ENCODE measurements around the gene S100G.

Gene S100G

DNA sequence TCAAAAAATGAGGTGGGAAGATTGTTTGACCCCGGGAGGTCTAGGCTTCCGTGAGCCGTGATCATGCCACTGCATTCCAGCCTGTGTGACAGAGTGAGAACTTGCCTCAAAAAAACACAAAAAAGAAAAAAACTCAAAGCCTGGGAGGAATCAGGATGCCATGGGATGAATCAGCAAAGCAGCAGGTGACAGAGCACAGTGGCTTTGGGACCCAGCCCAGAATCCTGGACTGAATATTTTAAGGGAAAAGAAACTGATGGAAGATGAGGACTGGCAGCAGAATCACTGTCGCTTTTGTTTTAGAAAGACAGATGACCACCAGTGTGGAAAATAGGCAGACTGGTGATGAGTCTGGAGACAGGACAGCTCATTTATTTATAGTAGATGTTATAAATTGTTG, 16.6 kb downstream of the S100G start:
- Histone ChIP-seq H3K4me1 (ENCODE audit: insufficient read depth, low read length) (no peaks in the 10 kb centered on the region), H3K36me3 (ENCODE audit: insufficient read depth, low read length) (peaks cover 65% of the 10 kb centered on the region), H3K27me3 (ENCODE audit: insufficient read depth, low read length) (no peaks in the 10 kb centered on the region), H3K27ac (ENCODE audit: low read depth, low read length) (no peak overlapping the region), H3K4me3 (ENCODE audit: low read length) (no peak overlapping the region), H3K9ac (ENCODE audit: low read depth, low read length) (no peak overlapping the region), H3K9me3 (ENCODE audit: insufficient read depth, low read depth, low read length) (no peaks in the 10 kb centered on the region)
- 89% methylated on average over 1 of the region's 4 CpGs for WGBS

DNA sequence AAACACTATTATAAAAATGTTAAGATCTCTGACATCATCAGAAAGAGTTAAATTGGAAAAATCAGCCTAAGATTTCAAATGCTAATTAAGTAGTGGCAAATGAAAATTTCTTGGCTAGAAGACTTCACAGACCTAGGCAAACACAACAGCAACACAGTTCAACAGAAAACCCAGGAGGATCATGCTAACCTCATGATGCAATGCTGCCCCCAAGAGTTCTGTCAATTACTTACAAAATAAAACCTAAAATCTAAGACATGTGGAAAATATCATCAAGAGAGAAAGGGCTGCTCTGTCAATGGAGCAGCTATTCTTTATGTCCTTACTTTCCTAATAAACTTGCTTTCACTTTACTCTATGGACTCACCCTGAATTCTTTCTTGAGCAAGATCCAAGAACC, 21.0 kb downstream of the S100G start:
- Histone ChIP-seq H3K27ac (ENCODE audit: low read depth, low read length) (no peak overlapping the region), H3K36me3 (ENCODE audit: insufficient read depth, low read length) (peaks cover 55% of the 10 kb centered on the region), H3K4me3 (ENCODE audit: low read length) (no peak overlapping the region)

DNA sequence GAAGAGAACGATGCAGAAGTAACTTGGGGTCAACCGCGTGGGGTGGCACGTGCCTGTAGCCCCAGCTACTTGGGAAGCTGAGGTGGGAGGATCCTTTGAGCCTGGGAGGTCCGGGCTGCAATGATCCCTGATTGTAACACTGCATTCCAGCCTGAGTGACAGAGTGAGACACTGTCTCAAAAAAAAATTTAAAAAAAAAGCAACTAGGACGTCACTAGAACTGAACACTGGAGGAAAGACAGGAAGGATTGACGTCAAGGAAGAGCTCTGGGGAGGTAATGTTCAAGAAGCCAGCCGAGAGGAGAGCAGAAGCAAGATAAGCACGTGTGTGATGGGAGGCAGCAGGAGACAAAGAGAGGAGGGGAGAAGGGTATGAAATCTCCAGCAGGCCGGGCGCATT, 28.7 kb downstream of the S100G start:
- 92% methylated on average over 11 of the region's 11 CpGs for WGBS
- Histone ChIP-seq H3K9ac (ENCODE audit: low read depth, low read length) (no peak overlapping the region), H3K4me1 (ENCODE audit: insufficient read depth, low read length) (no peaks in the 10 kb centered on the region), H3K36me3 (ENCODE audit: insufficient read depth, low read length) (peaks cover 69% of the 10 kb centered on the region), H3K9me3 (ENCODE audit: insufficient read depth, low read depth, low read length) (no peaks in the 10 kb centered on the region), H3K27ac (ENCODE audit: low read depth, low read length) (no peak overlapping the region), H3K4me3 (ENCODE audit: low read length) (no peak overlapping the region), H3K27me3 (ENCODE audit: insufficient read depth, low read length) (no peaks in the 10 kb centered on the region)

More for the DNA sequence above, 21.0 kb downstream of the S100G start:
- Histone ChIP-seq H3K9ac (ENCODE audit: low read depth, low read length) (no peak overlapping the region), H3K27me3 (ENCODE audit: insufficient read depth, low read length) (no peaks in the 10 kb centered on the region), H3K9me3 (ENCODE audit: insufficient read depth, low read depth, low read length) (no peaks in the 10 kb centered on the region), H3K4me1 (ENCODE audit: insufficient read depth, low read length) (no peaks in the 10 kb centered on the region)

DNA sequence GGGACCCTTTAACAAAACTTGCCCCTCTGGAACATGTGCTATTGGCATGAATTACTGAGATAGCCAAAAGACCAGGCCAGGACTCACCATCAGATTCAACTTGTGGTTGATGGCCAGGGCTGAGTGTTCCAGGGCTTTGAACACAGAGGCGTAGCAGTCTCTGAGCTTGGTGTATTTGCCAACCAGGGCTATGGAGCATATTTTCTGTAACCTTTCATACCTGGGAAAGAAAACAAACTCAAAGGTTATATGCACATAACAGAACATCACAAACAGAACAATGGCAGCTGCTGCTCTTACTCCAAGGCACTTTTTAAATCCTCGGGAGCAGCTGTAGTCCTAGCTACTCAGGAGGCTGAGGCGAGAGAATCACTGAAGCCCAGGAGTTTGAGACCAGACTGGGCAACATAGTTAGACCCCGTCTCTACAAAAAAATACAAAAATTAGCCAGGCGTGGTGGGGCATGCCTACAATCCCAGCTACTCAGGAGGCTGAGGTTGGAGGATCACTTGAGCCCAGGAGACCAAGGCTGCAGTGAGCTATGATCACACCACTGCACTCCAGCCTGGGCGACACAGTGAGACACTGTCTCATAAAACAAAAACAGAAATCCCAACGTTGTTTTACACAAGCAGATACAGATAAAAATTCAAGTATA, 33.2 kb downstream of the S100G start:
- no peak overlapping the region for H3K27ac ChIP-seq (ENCODE audit: low read depth, low read length)
- 93% methylated on average over 6 of the region's 7 CpGs for WGBS
- no peak overlapping the region for H3K4me3 ChIP-seq (ENCODE audit: low read length)
- peaks cover 72% of the 10 kb centered on the region for H3K36me3 ChIP-seq (ENCODE audit: insufficient read depth, low read length)
- H3K4me1 ChIP-seq (ENCODE audit: insufficient read depth, low read length): no peaks in the 10 kb centered on the region
- H3K27me3 ChIP-seq (ENCODE audit: insufficient read depth, low read length): no peaks in the 10 kb centered on the region
- no peak overlapping the region for H3K9ac ChIP-seq (ENCODE audit: low read depth, low read length)
- H3K9me3 ChIP-seq (ENCODE audit: insufficient read depth, low read depth, low read length): no peaks in the 10 kb centered on the region

DNA sequence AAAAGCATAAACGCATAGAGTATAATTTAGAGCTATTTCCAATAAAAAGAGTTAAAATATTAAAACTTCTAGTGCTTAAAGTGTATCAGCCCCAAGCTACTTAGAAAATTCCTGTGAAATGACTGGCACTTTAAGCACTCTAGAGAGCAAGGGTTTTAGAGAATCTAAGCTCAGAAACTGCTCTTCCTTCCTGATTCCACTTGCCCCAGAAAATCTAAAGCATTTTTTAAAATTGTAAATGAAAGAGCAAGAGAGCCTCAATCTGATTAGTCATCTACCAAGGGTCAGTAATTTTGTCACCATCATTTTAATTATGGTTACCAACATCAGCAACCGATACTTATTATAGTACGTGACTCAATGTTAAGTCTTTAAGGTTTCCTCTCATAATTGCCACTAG, 37.6 kb downstream of the S100G start:
- Histone ChIP-seq H3K4me1 (ENCODE audit: insufficient read depth, low read length) (no peaks in the 10 kb centered on the region), H3K27ac (ENCODE audit: low read depth, low read length) (no peak overlapping the region), H3K36me3 (ENCODE audit: insufficient read depth, low read length) (peaks cover 74% of the 10 kb centered on the region), H3K27me3 (ENCODE audit: insufficient read depth, low read length) (no peaks in the 10 kb centered on the region), H3K9me3 (ENCODE audit: insufficient read depth, low read depth, low read length) (no peaks in the 10 kb centered on the region), H3K9ac (ENCODE audit: low read depth, low read length) (no peak overlapping the region), H3K4me3 (ENCODE audit: low read length) (no peak overlapping the region)
- WGBS: 100% methylated on average over 2 of the region's 3 CpGs

DNA sequence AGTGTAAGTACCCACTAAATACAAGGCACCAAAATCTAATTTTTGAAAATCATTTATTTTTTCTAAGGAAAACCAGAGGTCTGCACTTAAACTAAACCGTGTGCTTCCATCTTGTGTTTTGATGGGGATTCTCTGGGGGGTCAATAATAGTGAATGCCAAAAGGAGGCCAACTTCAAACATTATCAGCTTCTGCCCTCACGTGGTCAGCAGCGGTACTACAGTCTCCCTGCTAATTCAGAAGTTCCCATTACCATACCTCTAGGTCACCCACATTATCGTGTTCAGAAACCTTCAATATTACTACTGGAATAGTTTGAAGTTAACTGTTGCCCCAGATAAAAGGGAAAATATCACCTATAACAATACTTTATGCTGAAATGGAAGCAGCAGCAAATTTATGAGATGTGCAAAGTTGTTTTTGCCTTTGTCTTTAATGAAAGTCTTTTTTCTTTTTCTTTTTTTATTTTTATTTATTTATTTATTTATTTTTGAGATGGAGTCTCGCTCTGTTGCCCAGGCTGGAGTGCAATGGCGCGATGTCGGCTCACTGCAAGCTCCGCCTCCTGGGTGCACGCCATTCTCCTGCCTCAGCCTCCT, 45.2 kb downstream of the S100G start:
- 62% methylated on average over 9 of the region's 10 CpGs for WGBS

DNA sequence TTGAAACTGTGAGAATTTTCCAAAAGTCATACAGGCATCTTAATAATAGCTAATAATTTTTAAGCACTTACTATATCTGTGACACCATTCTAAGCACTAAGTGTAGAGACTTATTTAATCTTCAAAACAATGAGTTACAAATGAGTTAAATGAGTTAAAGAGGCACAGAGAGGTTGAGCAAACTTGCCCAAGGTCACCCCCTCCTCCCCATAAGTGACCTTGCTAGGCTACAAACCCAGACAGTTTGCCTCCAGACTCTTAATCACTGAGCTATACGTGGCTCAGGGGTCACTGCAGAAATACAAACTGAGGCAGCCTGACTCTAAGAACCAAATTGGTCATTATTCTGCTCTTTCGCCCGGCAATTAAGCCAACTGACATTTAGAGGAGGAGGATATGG, 47.0 kb downstream of the S100G start:
- no peaks in the 10 kb centered on the region for H3K27me3 ChIP-seq (ENCODE audit: insufficient read depth, low read length)
- no peak overlapping the region for H3K4me3 ChIP-seq (ENCODE audit: low read length)
- no peak overlapping the region for H3K27ac ChIP-seq (ENCODE audit: low read depth, low read length)
- H3K9me3 ChIP-seq (ENCODE audit: insufficient read depth, low read depth, low read length): no peaks in the 10 kb centered on the region
- peaks cover 68% of the 10 kb centered on the region for H3K36me3 ChIP-seq (ENCODE audit: insufficient read depth, low read length)
- WGBS: 94% methylated on average over 3 of the region's 3 CpGs
- no peaks in the 10 kb centered on the region for H3K4me1 ChIP-seq (ENCODE audit: insufficient read depth, low read length)
- H3K9ac ChIP-seq (ENCODE audit: low read depth, low read length): no peak overlapping the region

More for the DNA sequence above, 45.2 kb downstream of the S100G start:
- Histone ChIP-seq H3K9me3 (ENCODE audit: insufficient read depth, low read depth, low read length) (no peaks in the 10 kb centered on the region), H3K36me3 (ENCODE audit: insufficient read depth, low read length) (peaks cover 73% of the 10 kb centered on the region), H3K4me1 (ENCODE audit: insufficient read depth, low read length) (no peaks in the 10 kb centered on the region), H3K27ac (ENCODE audit: low read depth, low read length) (no peak overlapping the region), H3K4me3 (ENCODE audit: low read length) (no peak overlapping the region), H3K27me3 (ENCODE audit: insufficient read depth, low read length) (no peaks in the 10 kb centered on the region), H3K9ac (ENCODE audit: low read depth, low read length) (no peak overlapping the region)

DNA sequence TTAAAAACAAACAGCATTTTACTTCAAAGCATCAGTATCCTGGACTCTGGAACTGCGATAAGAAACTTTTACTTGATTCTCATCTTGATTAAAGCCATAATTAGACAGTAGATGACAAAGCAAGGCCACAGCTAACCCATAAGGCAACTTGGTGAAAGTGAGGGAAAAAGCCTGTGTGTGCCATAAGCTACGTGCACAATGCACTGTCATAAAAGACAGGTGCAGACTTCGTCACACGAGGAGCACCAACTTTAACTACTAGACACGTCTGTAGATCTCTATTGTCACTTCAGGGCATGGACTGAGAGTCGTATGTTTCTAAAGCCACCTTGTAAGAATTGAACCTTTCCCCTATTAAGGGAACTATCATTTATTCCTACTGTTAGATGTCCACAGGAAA, 49.4 kb downstream of the S100G start:
- Histone ChIP-seq H3K27ac (ENCODE audit: low read depth, low read length) (no peak overlapping the region), H3K9ac (ENCODE audit: low read depth, low read length) (no peak overlapping the region), H3K36me3 (ENCODE audit: insufficient read depth, low read length) (peaks cover 62% of the 10 kb centered on the region), H3K4me3 (ENCODE audit: low read length) (no peak overlapping the region), H3K27me3 (ENCODE audit: insufficient read depth, low read length) (no peaks in the 10 kb centered on the region), H3K9me3 (ENCODE audit: insufficient read depth, low read depth, low read length) (no peaks in the 10 kb centered on the region), H3K4me1 (ENCODE audit: insufficient read depth, low read length) (no peaks in the 10 kb centered on the region)
- 96% methylated on average over 6 of the region's 6 CpGs for WGBS

DNA sequence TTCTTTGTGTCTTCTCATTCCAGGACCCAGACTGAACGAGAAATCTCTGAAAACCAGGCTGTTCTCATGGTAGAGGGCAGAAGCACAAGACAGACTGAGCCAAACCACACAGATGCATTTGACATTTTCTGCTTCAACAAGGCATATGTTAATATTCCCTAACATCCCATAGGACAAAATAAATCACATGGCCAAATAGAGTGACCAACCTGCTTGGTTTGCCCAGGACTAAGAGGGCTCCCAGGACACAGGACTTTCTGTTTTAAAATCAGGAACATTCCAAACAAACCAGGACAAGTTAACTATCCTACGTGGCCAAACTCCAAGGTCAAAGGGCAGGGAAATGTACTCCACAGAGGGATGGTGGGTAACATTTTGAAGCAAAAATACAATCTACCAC, 50.8 kb downstream of the S100G start:
- no peak overlapping the region for H3K4me3 ChIP-seq (ENCODE audit: low read length)
- no peak overlapping the region for H3K9ac ChIP-seq (ENCODE audit: low read depth, low read length)
- 86% methylated on average over 1 of the region's 2 CpGs for WGBS
- H3K27ac ChIP-seq (ENCODE audit: low read depth, low read length): no peak overlapping the region
- H3K27me3 ChIP-seq (ENCODE audit: insufficient read depth, low read length): no peaks in the 10 kb centered on the region
- H3K4me1 ChIP-seq (ENCODE audit: insufficient read depth, low read length): no peaks in the 10 kb centered on the region
- no peaks in the 10 kb centered on the region for H3K9me3 ChIP-seq (ENCODE audit: insufficient read depth, low read depth, low read length)
- peaks cover 59% of the 10 kb centered on the region for H3K36me3 ChIP-seq (ENCODE audit: insufficient read depth, low read length)

DNA sequence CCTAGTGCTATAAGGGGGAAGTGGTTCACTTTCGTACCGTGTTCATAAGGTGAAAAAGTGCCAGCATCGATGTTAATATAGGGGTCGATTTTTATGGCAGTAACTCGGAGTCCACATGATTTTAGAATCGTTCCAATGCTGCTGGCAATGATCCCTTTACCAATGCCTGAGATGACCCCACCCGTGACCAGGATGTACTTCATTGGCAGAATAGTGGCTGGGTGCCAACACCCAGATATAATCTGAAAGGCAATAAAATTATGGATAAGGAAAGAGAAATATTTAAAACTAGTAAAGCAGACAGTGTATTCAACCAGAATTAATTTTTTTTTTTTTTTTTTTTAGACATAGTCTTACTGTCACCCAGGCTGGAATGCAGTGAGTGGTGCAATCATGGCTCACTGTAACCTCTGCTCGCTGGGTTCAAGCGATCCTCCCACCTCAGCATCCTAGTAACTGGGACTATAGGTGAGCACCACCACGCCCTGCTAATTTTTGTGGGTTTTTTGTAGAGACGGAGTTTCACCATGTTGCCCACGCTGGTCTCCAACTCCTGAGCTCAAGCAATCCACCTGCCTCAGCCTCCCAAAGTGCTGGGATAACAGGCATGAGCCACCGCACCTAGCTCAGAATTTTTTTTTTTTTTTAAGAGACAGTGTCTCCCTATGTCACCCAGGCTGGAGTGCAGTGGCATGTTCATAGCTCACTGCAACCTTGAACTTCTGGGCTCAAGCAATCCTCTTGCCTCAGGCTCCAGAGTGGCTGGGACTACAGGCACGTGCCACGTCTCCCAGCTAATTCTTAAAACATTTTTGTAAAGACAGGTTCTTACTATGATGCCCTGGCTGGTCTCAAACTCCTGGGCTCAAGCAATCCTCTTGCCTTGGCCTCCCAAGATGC, 53.0 kb downstream of the S100G start:
- no peak overlapping the region for H3K27ac ChIP-seq (ENCODE audit: low read depth, low read length)
- no peak overlapping the region for H3K9ac ChIP-seq (ENCODE audit: low read depth, low read length)
- H3K4me3 ChIP-seq (ENCODE audit: low read length): no peak overlapping the region
- H3K27me3 ChIP-seq (ENCODE audit: insufficient read depth, low read length): no peaks in the 10 kb centered on the region
- 97% methylated on average over 15 of the region's 15 CpGs for WGBS
- H3K36me3 ChIP-seq (ENCODE audit: insufficient read depth, low read length): peaks cover 48% of the 10 kb centered on the region
- no peaks in the 10 kb centered on the region for H3K4me1 ChIP-seq (ENCODE audit: insufficient read depth, low read length)
- H3K9me3 ChIP-seq (ENCODE audit: insufficient read depth, low read depth, low read length): no peaks in the 10 kb centered on the region
